ENCODE data around the gene HADH. TPM values are rescaled to one million over a fixed set of nuclear protein-coding genes. Genes with fewer than 3 reads are reported as not detected.

Gene HADH
- total RNA-seq, 2 donors from 2014 or later, result 32.5 to 53.0 TPM

DNA sequence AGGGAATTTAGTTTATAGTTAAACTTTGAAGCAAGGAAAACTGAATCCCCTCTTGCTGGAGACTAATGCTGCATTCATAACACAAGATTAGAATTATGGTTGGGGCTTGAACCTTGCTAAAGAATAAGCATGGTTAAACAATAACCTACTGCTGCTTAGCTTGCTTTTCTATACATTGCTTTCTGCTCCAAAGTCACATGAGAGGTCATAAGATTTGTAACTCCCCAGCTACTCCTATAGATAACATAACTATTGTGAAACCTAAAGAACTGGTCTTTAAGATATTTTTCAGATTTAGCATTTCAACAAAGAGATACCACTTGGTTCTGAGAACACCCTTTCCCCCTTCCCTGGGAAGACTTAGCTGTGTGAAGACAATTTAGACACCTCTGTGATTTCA is 17.1 kb upstream of the HADH start:
- Mint-ChIP-seq H3K27ac (no peak overlapping the region), H3K27me3 (ENCODE audit: insufficient read depth) (no peaks in the 10 kb centered on the region), H3K4me1 (no peaks in the 10 kb centered on the region), H3K9me3 (no peaks in the 10 kb centered on the region), H3K36me3 (ENCODE audit: low read depth) (no peaks in the 10 kb centered on the region), H3K4me3 (no peak overlapping the region)
- no peaks in the 10 kb centered on the region for H3K4me1 ChIP-seq (ENCODE audit: control insufficient read depth, insufficient read depth, low read length)
- no peaks in the 10 kb centered on the region for H3K9me3 ChIP-seq (ENCODE audit: control insufficient read depth, low read length)
- no peaks in the 10 kb centered on the region for H3K27me3 ChIP-seq (ENCODE audit: control insufficient read depth, insufficient read depth, low read length, poor library complexity, severe bottlenecking)
- H3K36me3 ChIP-seq (ENCODE audit: control insufficient read depth, insufficient read depth, low read length), result no peaks in the 10 kb centered on the region
- no peak for DNase-seq
- H3K4me3 ChIP-seq (ENCODE audit: low read length), result no peak overlapping the region
- TF ChIP-seq, protein P1, sequence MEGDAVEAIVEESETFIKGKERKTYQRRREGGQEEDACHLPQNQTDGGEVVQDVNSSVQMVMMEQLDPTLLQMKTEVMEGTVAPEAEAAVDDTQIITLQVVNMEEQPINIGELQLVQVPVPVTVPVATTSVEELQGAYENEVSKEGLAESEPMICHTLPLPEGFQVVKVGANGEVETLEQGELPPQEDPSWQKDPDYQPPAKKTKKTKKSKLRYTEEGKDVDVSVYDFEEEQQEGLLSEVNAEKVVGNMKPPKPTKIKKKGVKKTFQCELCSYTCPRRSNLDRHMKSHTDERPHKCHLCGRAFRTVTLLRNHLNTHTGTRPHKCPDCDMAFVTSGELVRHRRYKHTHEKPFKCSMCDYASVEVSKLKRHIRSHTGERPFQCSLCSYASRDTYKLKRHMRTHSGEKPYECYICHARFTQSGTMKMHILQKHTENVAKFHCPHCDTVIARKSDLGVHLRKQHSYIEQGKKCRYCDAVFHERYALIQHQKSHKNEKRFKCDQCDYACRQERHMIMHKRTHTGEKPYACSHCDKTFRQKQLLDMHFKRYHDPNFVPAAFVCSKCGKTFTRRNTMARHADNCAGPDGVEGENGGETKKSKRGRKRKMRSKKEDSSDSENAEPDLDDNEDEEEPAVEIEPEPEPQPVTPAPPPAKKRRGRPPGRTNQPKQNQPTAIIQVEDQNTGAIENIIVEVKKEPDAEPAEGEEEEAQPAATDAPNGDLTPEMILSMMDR (conservative IDR thresholded peaks at IDR 0.05), result no peak
- no peak overlapping the region for H3K9ac ChIP-seq (ENCODE audit: extremely low read depth, low read length, poor library complexity, severe bottlenecking)
- H3K27ac ChIP-seq (ENCODE audit: low read depth, low read length), result no peak overlapping the region

DNA sequence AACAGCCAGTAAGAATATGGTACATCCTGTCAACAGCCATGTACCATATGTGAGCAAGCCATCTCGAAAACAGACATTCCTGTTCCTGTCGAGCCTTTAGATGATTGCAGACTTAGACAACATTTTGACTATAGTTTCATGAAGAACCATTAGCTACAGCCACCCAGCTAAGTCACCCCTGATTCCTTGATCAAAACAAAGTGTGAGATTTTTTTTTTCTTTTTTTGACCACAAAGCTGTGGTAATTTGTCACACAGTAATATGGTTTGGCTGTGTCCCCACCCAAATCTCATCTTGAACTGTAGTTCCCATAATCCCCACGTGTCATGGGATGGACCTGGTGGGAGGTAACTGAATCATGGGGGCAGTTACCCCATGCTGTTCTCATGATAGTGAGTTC is 15.2 kb upstream of the HADH start:
- Mint-ChIP-seq H3K27me3 (ENCODE audit: insufficient read depth) (no peaks in the 10 kb centered on the region), H3K4me1 (no peaks in the 10 kb centered on the region), H3K4me3 (no peak overlapping the region), H3K9me3 (no peaks in the 10 kb centered on the region), H3K36me3 (ENCODE audit: low read depth) (no peaks in the 10 kb centered on the region), H3K27ac (no peak overlapping the region)
- 89 to 100% methylated on average over 2 to 3 of the region's 3 CpGs for WGBS, 2 experiments (ENCODE audit: insufficient coverage in 1 of 2, insufficient read length in 1 of 2)
- Histone ChIP-seq H3K27ac (ENCODE audit: low read depth, low read length) (no peak overlapping the region), H3K9me3 (ENCODE audit: control insufficient read depth, low read length) (no peaks in the 10 kb centered on the region), H3K27me3 (ENCODE audit: control insufficient read depth, insufficient read depth, low read length, poor library complexity, severe bottlenecking) (no peaks in the 10 kb centered on the region), H3K4me1 (ENCODE audit: control insufficient read depth, insufficient read depth, low read length) (no peaks in the 10 kb centered on the region), H3K4me3 (ENCODE audit: low read length) (no peak overlapping the region), H3K36me3 (ENCODE audit: control insufficient read depth, insufficient read depth, low read length) (no peaks in the 10 kb centered on the region), H3K9ac (ENCODE audit: extremely low read depth, low read length, poor library complexity, severe bottlenecking) (no peak overlapping the region)
- TF ChIP-seq, protein P1 (conservative IDR thresholded peaks at IDR 0.05), result no peak
- no peak for DNase-seq

DNA sequence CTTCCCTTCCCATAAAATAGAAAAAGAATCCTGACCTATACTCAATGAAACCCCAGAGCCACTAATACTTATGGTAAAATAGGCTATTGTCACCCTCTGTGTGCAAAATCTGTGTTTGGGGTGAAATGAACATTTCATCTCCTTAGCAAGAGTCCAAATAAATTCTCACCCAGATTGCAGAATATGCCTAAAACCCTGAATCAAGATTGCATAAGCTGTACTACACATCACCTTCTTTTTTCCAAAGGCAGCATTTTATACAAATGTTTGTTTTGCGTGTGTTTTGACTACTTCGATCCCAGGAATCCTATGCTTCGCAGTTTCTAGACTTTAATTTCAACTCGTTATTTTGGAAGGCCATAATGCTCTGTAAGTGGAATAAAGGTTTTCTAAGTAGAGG is 12.2 kb upstream of the HADH start:
- Mint-ChIP-seq H3K9me3 (peaks cover 3% of the 10 kb centered on the region), H3K4me3 (no peak overlapping the region), H3K4me1 (no peaks in the 10 kb centered on the region), H3K36me3 (ENCODE audit: low read depth) (no peaks in the 10 kb centered on the region), H3K27ac (no peak overlapping the region), H3K27me3 (ENCODE audit: insufficient read depth) (no peaks in the 10 kb centered on the region)
- no peaks in the 10 kb centered on the region for H3K36me3 ChIP-seq (ENCODE audit: control insufficient read depth, insufficient read depth, low read length)
- 93 to 98% methylated on average over 4 of the region's 4 CpGs for WGBS, 2 experiments (ENCODE audit: insufficient coverage in 1 of 2, insufficient read length in 1 of 2)
- H3K9ac ChIP-seq (ENCODE audit: extremely low read depth, low read length, poor library complexity, severe bottlenecking), result no peak overlapping the region
- no peaks in the 10 kb centered on the region for H3K27me3 ChIP-seq (ENCODE audit: control insufficient read depth, insufficient read depth, low read length, poor library complexity, severe bottlenecking)
- DNase-seq, result no peak
- H3K4me1 ChIP-seq (ENCODE audit: control insufficient read depth, insufficient read depth, low read length), result no peaks in the 10 kb centered on the region
- H3K9me3 ChIP-seq (ENCODE audit: control insufficient read depth, low read length), result no peaks in the 10 kb centered on the region
- no peak overlapping the region for H3K27ac ChIP-seq (ENCODE audit: low read depth, low read length)
- TF ChIP-seq, protein P1 (conservative IDR thresholded peaks at IDR 0.05), result no peak
- no peak overlapping the region for H3K4me3 ChIP-seq (ENCODE audit: low read length)
